Gastrocnemius medialis (tissue), 4 donors: ENCODE results near the gene ZSCAN5C.

Source experiments
- CTCF ChIP-seq, 5 experiments: fragments of 450-650 bp in 3 of 5; fragments of 200-600 bp in 2 of 5; sonication (generic) in 2 of 5; IDR thresholded peaks in 4 of 5; conservative IDR thresholded peaks in 1 of 5; 1 replicate in 4 of 5; 2 replicates in 1 of 5; pipeline ENCODE4 v1.5.1; 2016 to 2019; ENCODE audit warnings: antibody characterized with exemption in 5 of 5, mild to moderate bottlenecking in 3 of 5, moderate library complexity in 3 of 5
- POLR2A ChIP-seq, 2 donors: fragments of 450-650 bp; IDR thresholded peaks; one replicate each; pipeline ENCODE4 v1.6.1; 2017; ENCODE audit warnings: antibody characterized with exemption in 2 of 2, mild to moderate bottlenecking in 2 of 2, moderate library complexity in 2 of 2

DNA sequence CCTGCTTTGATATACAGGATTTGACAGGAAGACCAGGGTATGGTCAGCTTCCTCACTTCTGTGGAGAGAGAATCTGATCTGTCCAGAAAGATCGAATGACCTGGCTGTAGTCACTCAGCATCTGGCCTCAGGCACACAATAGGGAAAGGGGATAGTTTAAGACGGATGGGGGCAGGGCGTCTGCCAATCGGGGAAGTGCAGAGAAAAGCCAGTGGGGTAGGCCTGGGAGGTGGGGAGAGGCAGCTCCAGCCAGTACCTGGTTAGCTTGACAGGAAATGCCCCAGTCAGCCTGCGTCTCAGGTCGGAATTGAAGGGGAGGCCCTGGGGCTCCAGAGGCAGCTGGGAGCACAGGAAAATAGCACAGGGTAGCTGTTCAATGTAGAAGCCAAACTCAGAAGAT is 48.6 kb upstream of the ZSCAN5C start:
- TF ChIP-seq POLR2A (IDR thresholded peaks at IDR 0.05) (no peak), CTCF (IDR thresholded peaks at IDR 0.05 in 4 of 5, conservative IDR thresholded peaks at IDR 0.05 in 1 of 5) (no peak)
